ENCODE data around the gene DACH2.

GRCh38 chrX:86104526-86104925 is 43.7 kb upstream of the DACH2 start:
- no peak for TF ChIP-seq CTCF (IDR thresholded peaks at IDR 0.05; ENCODE audit: low read depth, low read length, poor library complexity, severe bottlenecking)
- no peak for TF ChIP-seq EZH2phosphoT487 (IDR thresholded peaks at IDR 0.05; ENCODE audit: borderline replicate concordance, low read length)

Data from DOHH2 (cell line).